Osteocyte (in vitro differentiated cells): ENCODE results near the gene VWA3B. TPM values are rescaled to one million over a fixed set of nuclear protein-coding genes. Genes with fewer than 3 reads are reported as not detected.

ENCODE experiments used
- DNase-seq: peaks from one replicate; pipeline ENCODE4 v3.0.0; 2021; ENCODE audit warnings: mixed read lengths; ENCODE audit not compliant: unreplicated experiment; ENCODE audit errors: extremely low spot score
- H3K27ac Mint-ChIP-seq: one replicate; pipeline ENCODE4 v1.8.0; 2021; ENCODE audit warnings: mild to moderate bottlenecking, mixed read lengths; ENCODE audit not compliant: unreplicated experiment
- H3K27me3 Mint-ChIP-seq: one replicate; pipeline ENCODE4 v1.8.0; 2021; ENCODE audit warnings: mixed read lengths; ENCODE audit not compliant: unreplicated experiment
- H3K36me3 Mint-ChIP-seq: one replicate; pipeline ENCODE4 v1.8.0; 2021; ENCODE audit warnings: mixed read lengths; ENCODE audit not compliant: unreplicated experiment
- H3K4me1 Mint-ChIP-seq: one replicate; pipeline ENCODE4 v1.8.0; 2021; ENCODE audit warnings: mixed read lengths; ENCODE audit not compliant: unreplicated experiment
- H3K4me3 Mint-ChIP-seq: one replicate; pipeline ENCODE4 v1.8.0; 2021; ENCODE audit warnings: mild to moderate bottlenecking, moderate library complexity, mixed read lengths; ENCODE audit not compliant: unreplicated experiment
- H3K9me3 Mint-ChIP-seq: one replicate; pipeline ENCODE4 v1.8.0; 2021; ENCODE audit warnings: mixed read lengths; ENCODE audit not compliant: unreplicated experiment
- total RNA-seq: library from RNA; stranded (reverse); gene quantifications from 2 replicates; pipeline ENCODE4 v1.2.1, GENCODE V29; 2021
- TF ChIP-seq, protein P1 (sequence below): fragments of 200-600 bp; sonication (generic); IDR thresholded peaks from 2 replicates; pipeline ENCODE4 v1.5.0; 2021; ENCODE audit warnings: antibody characterized with exemption, mild to moderate bottlenecking, moderate library complexity

The VWA3B gene
- total RNA-seq, 1 donor from 2014 or later: not detected

DNA sequence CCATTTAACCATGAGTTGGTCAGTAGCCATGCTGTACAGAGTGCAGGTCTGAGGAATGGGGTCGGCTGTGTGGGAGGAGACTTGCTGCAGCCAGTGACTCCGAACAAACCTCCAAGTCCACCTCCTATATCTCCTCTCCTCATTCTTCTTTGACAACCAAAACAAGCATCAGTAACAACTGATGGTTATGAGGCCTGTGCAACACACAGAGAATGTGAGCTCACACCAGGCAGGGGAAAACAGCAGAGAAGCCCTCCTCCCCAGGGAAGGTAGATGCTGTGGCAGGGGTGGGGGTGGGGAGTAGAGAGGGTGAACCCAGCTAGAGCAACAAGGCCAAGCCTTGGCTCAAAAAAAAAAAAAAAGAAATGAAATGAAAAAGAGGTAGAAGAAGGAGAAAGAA lies 247.0 kb downstream of the VWA3B start:
- no peaks in the 10 kb centered on the region for H3K36me3 Mint-ChIP-seq
- TF ChIP-seq, protein P1, sequence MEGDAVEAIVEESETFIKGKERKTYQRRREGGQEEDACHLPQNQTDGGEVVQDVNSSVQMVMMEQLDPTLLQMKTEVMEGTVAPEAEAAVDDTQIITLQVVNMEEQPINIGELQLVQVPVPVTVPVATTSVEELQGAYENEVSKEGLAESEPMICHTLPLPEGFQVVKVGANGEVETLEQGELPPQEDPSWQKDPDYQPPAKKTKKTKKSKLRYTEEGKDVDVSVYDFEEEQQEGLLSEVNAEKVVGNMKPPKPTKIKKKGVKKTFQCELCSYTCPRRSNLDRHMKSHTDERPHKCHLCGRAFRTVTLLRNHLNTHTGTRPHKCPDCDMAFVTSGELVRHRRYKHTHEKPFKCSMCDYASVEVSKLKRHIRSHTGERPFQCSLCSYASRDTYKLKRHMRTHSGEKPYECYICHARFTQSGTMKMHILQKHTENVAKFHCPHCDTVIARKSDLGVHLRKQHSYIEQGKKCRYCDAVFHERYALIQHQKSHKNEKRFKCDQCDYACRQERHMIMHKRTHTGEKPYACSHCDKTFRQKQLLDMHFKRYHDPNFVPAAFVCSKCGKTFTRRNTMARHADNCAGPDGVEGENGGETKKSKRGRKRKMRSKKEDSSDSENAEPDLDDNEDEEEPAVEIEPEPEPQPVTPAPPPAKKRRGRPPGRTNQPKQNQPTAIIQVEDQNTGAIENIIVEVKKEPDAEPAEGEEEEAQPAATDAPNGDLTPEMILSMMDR: no peak
- H3K4me3 Mint-ChIP-seq: no peak overlapping the region
- peak overlapping the region; percentile 27 for H3K27ac Mint-ChIP-seq
- H3K27me3 Mint-ChIP-seq: no peaks in the 10 kb centered on the region
- H3K9me3 Mint-ChIP-seq: peaks cover 13% of the 10 kb centered on the region
- peaks cover 16% of the 10 kb centered on the region for H3K4me1 Mint-ChIP-seq
- no peak for DNase-seq

- Mint-ChIP-seq H3K9me3 (peaks cover 10% of the 10 kb centered on the region), H3K27me3 (peaks cover 4% of the 10 kb centered on the region), H3K27ac (peak overlapping the region; percentile 46), H3K4me1 (peaks cover 16% of the 10 kb centered on the region), H3K4me3 (no peak overlapping the region), H3K36me3 (no peaks in the 10 kb centered on the region)
- TF ChIP-seq, protein P1: no peak
- no peak for DNase-seq
Observed at GRCh38 chr2:98334439-98335078, 247.6 kb downstream of the VWA3B start.

GRCh38 chr2:98335271-98335670 lies 248.3 kb downstream of the VWA3B start:
- Mint-ChIP-seq H3K4me3 (no peak overlapping the region), H3K9me3 (peaks cover 10% of the 10 kb centered on the region), H3K27me3 (peaks cover 8% of the 10 kb centered on the region), H3K27ac (no peak overlapping the region), H3K36me3 (no peaks in the 10 kb centered on the region), H3K4me1 (peaks cover 16% of the 10 kb centered on the region)
- no peak for DNase-seq
- TF ChIP-seq, protein P1: no peak

DNA sequence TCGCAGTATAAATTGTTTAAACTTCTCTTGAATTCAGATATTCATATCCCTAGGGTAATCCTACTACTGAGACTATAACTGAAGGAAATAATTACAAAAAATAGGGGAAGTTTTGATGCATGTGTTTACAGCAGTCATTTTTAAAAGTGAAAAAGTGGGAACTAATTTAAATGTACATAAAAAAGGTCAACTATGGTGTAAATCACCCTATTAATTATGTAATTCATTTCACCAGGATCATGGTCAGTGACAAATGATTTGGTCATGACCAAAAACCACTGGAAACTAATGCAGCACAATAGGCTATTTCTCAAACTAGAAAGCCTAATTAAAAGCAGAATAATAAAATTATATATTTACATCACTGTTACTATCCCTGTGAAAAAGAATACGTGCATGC lies 254.3 kb downstream of the VWA3B start:
- Mint-ChIP-seq H3K27me3 (peaks cover 45% of the 10 kb centered on the region), H3K27ac (no peak overlapping the region), H3K9me3 (peaks cover 10% of the 10 kb centered on the region), H3K4me3 (no peak overlapping the region), H3K36me3 (no peaks in the 10 kb centered on the region), H3K4me1 (peaks cover 1% of the 10 kb centered on the region)
- DNase-seq: no peak
- TF ChIP-seq, protein P1: no peak

- H3K4me1 Mint-ChIP-seq: peaks cover 4% of the 10 kb centered on the region
- H3K9me3 Mint-ChIP-seq: peaks cover 1% of the 10 kb centered on the region
- TF ChIP-seq, protein P1: no peak
- no peak overlapping the region for H3K27ac Mint-ChIP-seq
- no peaks in the 10 kb centered on the region for H3K36me3 Mint-ChIP-seq
- DNase-seq: no peak
- H3K4me3 Mint-ChIP-seq: no peak overlapping the region
- peaks cover 60% of the 10 kb centered on the region for H3K27me3 Mint-ChIP-seq
Observed at GRCh38 chr2:98343285-98343684, 256.3 kb downstream of the VWA3B start.
